ENCODE data around the gene PSMD13.

GRCh38 chr11:298406-299065 lies 61.8 kb downstream of the PSMD13 start:
- TF ChIP-seq ZFX (IDR thresholded peaks at IDR 0.05) (no peak), EZH2phosphoT487 (IDR thresholded peaks at IDR 0.05; ENCODE audit: borderline replicate concordance) (no peak), YY1 (IDR thresholded peaks at IDR 0.05; ENCODE audit: extremely low read depth, insufficient replicate concordance, low read depth, low read length) (no peak), JUND (IDR thresholded peaks at IDR 0.05) (no peak), POLR2AphosphoS5 (IDR thresholded peaks at IDR 0.05; ENCODE audit: low read depth, low read length) (no peak)
- TF ChIP-seq, protein P1, sequence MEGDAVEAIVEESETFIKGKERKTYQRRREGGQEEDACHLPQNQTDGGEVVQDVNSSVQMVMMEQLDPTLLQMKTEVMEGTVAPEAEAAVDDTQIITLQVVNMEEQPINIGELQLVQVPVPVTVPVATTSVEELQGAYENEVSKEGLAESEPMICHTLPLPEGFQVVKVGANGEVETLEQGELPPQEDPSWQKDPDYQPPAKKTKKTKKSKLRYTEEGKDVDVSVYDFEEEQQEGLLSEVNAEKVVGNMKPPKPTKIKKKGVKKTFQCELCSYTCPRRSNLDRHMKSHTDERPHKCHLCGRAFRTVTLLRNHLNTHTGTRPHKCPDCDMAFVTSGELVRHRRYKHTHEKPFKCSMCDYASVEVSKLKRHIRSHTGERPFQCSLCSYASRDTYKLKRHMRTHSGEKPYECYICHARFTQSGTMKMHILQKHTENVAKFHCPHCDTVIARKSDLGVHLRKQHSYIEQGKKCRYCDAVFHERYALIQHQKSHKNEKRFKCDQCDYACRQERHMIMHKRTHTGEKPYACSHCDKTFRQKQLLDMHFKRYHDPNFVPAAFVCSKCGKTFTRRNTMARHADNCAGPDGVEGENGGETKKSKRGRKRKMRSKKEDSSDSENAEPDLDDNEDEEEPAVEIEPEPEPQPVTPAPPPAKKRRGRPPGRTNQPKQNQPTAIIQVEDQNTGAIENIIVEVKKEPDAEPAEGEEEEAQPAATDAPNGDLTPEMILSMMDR (IDR thresholded peaks at IDR 0.05 in 2 of 3, conservative IDR thresholded peaks at IDR 0.05 in 1 of 3; ENCODE audit: borderline replicate concordance in 1 of 3, insufficient read depth in 1 of 3, low read depth in 2 of 3, low read length in 2 of 3): no peak

Measured in HCT116 (cell line).